NCI-H1694 treated with DMSO at 0.1 percent for 48 hours (cell line): ENCODE measurements around the gene AGXT2.
"Not testable (repeated sequence)": the region's sequence is repeated elsewhere in the genome, so short reads cannot be mapped to it uniquely, and the experiment has no call there.

Experiments used
- DNase-seq: peaks from one replicate; lab custom pipeline; 2025; lab: John Stamatoyannopoulos, UW

Gene AGXT2

GRCh38 chr5:35015063-35015462 lies 32.7 kb downstream of the AGXT2 start:
- no peak for DNase-seq

- DNase-seq: no peak
Observed at GRCh38 chr5:35012796-35013195, 35.0 kb downstream of the AGXT2 start.

DNA sequence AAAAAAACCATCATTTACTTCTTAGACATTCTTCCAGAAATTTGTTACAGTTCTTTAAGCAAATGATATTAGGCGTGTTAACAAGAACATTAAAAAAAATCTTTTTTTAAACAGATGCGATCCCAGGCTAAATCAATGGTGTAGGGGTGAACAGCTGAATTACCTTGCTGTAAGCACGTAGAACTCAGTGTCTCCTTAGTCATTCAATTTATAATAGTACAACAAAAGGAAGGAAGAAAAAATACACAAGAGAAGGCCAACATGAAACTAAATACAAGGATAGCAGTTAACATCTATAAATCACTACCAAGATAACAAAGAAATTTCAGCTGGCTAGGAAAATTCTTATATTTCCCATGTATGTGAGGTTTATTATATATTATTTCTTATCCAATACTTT lies 35.4 kb downstream of the AGXT2 start:
- no peak for DNase-seq

DNA sequence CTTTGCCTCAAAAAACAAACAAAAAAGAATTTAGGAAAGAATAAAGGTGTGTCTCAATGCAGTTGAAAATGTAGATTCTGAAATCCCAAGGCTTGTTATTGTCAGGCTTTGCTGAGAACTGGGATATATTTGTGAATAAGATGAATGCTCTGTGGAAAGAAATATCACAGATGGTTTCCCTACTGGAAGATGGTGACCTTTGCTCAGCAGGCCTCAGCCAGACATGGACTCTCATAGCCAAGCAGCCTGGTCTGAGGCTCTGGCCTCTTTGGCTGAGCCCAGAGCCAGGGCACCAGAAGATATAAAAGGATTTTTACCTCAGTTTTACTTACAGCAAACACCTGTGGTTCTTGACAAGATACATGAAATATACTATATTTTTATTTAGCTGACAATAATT lies 37.1 kb downstream of the AGXT2 start:
- no peak for DNase-seq

DNA sequence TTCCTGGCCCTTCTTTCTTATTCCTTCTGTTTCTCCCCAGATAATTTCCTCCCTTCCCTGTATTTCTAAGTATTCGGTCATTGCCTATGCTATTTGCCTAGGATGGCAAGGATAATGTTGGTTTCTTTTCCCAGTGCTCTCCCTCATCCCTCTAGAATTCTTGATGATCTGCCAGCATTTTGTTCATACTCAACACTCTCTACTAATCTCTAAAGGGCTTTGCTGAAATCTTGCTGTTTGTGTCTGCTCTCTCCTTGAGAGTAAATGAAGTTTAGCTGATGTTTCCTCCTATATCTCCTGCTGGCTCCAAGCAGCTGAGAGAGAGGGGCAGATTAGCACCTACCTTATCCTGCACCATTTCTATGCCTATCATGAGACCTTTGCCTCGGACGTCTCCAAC lies 38.1 kb downstream of the AGXT2 start:
- no peak for DNase-seq

DNA sequence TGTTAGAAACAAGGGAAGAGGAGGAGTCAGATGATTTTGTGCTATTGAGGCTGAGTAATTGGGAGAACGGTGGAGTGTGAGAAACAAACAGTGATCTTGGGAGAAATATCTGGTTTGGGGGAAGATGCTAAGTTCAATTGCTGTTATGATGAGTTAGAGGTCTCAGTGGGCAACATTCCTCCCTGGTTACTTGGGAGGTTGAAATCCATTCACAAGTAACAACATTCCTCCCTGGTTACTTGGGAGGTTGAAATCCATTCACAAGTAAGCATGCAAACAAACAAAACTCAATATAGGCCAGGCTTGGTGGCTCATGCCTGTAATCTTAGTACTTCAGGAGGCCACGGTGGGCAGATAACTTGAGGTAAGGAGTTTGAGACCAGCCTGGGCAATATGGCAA lies 38.7 kb downstream of the AGXT2 start:
- DNase-seq: no peak

- DNase-seq: no peak
Observed at GRCh38 chr5:35004771-35005170, 43.0 kb downstream of the AGXT2 start.

DNA sequence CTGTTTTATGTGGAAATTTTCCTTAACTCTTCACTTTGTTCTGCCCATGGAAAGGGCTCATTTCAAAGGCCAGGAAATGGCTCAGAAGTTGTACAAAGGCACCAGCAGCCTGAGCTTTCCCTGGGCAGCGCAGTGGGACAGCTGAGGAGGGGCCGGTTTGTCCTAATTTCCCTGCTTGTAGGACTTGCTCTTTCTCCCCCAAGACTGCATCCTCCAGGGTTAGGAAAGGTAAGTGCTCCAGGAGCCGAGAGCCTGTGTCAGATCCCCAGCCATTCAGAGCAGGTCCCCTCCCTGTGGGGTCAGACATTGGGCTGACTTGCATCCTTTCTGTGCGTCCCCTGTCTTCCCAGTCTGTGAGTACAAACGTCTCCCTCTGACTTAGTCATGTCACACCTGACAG lies 43.5 kb downstream of the AGXT2 start:
- DNase-seq: no peak

- DNase-seq: peak; percentile 64
Observed at GRCh38 chr5:35003018-35003957, 44.5 kb downstream of the AGXT2 start.

GRCh38 chr5:35002459-35002858 lies 45.3 kb downstream of the AGXT2 start:
- DNase-seq: no peak

DNA sequence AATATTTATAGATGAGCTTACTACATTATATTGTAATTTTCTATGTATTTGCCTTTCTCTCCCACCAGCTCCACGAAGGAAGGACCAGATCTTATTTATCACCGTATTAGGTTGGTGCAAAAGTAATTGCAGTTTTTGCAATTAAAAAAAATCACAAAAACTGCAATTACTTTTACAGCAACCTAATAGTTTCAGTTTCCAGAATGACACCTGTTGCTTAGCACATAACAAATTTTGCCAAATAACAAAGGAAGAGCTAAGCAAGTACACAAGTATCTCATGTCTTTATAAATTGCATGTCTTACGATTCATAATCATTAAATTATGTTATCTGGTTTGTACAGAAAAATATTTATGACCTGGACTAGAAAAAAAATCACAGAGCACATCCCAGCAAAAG lies 45.9 kb downstream of the AGXT2 start:
- no peak for DNase-seq

DNA sequence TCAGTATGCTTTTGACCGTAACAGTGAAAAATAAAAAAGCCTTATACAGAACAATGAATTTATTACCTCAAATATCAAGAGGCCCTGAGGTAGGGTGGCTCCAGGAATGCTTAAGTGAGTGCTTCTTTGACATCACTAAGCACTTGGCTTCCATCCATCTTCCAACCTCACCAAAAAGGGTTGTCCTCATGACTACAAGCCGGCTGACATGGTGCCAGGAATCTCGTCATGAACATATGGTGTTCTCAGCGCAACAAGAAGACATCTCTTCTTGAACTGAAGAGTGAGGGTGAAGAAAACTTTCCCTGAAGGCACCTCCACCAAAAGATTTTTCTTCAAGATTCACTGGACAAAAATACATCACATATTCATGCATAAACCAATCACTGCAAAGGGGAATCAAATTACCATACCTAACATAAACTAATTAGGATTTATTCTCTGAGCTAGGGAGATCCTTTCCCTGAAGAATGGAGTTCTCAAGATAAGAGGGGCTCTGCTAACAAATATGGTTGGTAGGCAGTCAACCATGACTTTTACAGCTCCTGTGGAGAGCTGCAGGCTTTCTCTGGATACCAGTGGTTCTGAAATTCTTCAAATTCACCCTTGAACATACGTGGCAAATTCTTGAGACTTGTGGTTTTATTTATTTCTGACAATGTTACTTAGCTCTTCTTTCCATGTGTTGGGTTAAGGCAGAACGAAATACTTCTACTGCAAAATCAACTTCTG lies 49.5 kb downstream of the AGXT2 start:
- peak; percentile 12 for DNase-seq

DNA sequence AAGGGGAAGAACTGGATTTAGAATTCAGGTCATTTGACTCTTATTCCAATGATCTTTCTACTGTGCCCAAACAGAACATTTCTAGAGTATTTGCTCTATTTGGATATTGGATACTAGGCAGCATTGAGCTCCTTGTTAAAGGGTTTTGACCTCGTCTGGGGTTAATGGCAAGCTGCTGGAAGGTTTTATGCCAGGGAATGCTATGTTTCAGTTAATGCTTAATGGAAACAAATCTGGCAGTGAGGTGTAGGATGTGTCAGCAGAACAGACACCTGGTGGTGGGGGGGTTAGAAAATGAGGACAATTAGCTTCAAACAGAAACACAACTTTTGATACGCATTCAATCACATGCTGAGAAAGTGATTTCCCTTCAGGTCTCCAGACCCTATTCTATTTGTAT lies 51.5 kb downstream of the AGXT2 start:
- DNase-seq: no peak

GRCh38 chr5:34993951-34994350 lies 53.8 kb downstream of the AGXT2 start:
- DNase-seq: no peak

GRCh38 chr5:34991486-34992238 lies 56.1 kb downstream of the AGXT2 start:
- DNase-seq: no peak

GRCh38 chr5:34986965-34987364 lies 60.8 kb downstream of the AGXT2 start:
- DNase-seq: no peak

GRCh38 chr5:34982823-34983222 lies 64.9 kb downstream of the AGXT2 start:
- no peak for DNase-seq

DNA sequence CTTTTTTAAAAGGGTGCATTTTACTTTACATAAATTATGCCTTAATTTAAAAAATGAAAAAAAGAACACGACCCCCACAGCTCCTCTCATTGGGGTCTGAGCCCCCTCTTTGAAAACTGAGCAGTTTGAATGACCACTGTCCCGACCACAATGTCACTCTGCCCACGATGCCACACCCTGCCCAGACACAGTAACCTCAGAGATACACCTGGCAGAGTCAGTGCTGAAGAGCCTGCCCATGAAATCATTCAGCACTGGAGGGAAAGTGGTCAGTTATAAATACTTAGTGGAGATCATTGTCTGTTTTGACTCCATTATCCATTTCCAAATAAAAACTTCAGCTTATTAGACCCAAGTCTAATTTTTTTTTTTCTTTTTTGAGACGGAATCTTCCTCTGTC lies 69.1 kb downstream of the AGXT2 start:
- no peak for DNase-seq

- DNase-seq: no peak
Observed at GRCh38 chr5:34977934-34978613, 69.7 kb downstream of the AGXT2 start.

DNA sequence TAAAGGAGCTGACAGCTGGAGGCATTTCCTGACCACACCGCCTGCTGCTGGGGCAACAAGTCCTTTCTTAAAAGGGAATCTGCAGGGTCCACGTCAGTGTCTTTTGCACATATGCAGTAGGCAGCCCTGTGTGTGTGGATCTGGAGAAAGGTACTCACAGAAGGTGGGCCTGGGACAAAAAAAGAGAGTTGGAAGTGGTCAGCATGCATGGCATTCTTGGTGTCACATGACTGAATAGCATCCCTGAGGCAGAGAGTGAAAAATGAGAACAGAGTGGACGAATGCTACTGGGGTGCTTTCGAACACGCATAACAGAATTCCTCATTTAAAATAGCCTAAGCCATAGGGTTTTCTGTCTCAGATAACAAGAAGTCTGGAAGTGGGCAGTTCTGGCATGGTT lies 71.4 kb downstream of the AGXT2 start:
- DNase-seq: no peak

- DNase-seq: not testable (repeated sequence)
Observed at GRCh38 chr5:34971655-34972054, 76.1 kb downstream of the AGXT2 start.

GRCh38 chr5:34970552-34970951 lies 77.2 kb downstream of the AGXT2 start:
- DNase-seq: no peak
